ENCODE data around the gene ARAP1. TPM values are rescaled to one million over a fixed set of nuclear protein-coding genes. Genes with fewer than 3 reads are reported as not detected.

The ARAP1 gene
- total RNA-seq, 4 donors from 2014 or later, result 18.3 to 52.0 (median 26.0) TPM

GRCh38 chr11:72707032-72707431, 45.2 kb downstream of the ARAP1 start:
- TF ChIP-seq CTCF (IDR thresholded peaks at IDR 0.05 in 4 of 5, conservative IDR thresholded peaks at IDR 0.05 in 1 of 5) (no peak), POLR2A (IDR thresholded peaks at IDR 0.05) (no peak)
- Histone ChIP-seq H3K4me1 (peaks cover 0 to 5% of the 10 kb centered on the region in 2 donors), H3K4me3 (no peak overlapping the region), H3K36me3 (peaks cover 0 to 63% of the 10 kb centered on the region in 2 donors), H3K9me3 (no peaks in the 10 kb centered on the region), H3K27me3 (no peaks in the 10 kb centered on the region), H3K27ac (no peak overlapping the region)
- ATAC-seq, result no peak
- in situ Hi-C loops (cut with MboI; ENCODE audit: low sequenced_read_pairs in 4 of 4), result loop anchor here in 1 of 4 donors (25.0 kb wide), 1 partner anchor 480 kb away; no protein-coding TSS in a partner anchor
- intact Hi-C loops (cut with DNase I; ENCODE audit: low total_unique reads), result no loop called here
- DNase-seq, result no peak

- peaks cover 0 to 5% of the 10 kb centered on the region in 2 donors for H3K4me1 ChIP-seq
- ATAC-seq, result no peak
- TF ChIP-seq POLR2A (IDR thresholded peaks at IDR 0.05) (no peak), CTCF (IDR thresholded peaks at IDR 0.05 in 4 of 5, conservative IDR thresholded peaks at IDR 0.05 in 1 of 5) (no peak)
- in situ Hi-C loops (cut with MboI; ENCODE audit: low sequenced_read_pairs in 4 of 4) (loop anchor here in 1 of 4 donors (25.0 kb wide), 1 partner anchor 481 kb away; no protein-coding TSS in a partner anchor), intact Hi-C loops (cut with DNase I; ENCODE audit: low total_unique reads) (no loop called here)
- peaks cover 0 to 63% of the 10 kb centered on the region in 2 donors for H3K36me3 ChIP-seq
- no peaks in the 10 kb centered on the region for H3K9me3 ChIP-seq
- H3K27ac ChIP-seq, result no peak overlapping the region
- no peak overlapping the region for H3K4me3 ChIP-seq
- H3K27me3 ChIP-seq, result no peaks in the 10 kb centered on the region
- DNase-seq, result no peak
Measured at GRCh38 chr11:72706579-72706978, 45.6 kb downstream of the ARAP1 start.

GRCh38 chr11:72705442-72706365, 46.5 kb downstream of the ARAP1 start:
- no peaks in the 10 kb centered on the region for H3K9me3 ChIP-seq
- no peak for ATAC-seq
- intact Hi-C loops (cut with DNase I; ENCODE audit: low total_unique reads) (no loop called here), in situ Hi-C loops (cut with MboI; ENCODE audit: low sequenced_read_pairs in 4 of 4) (loop anchor here in 1 of 4 donors (25.0 kb wide), 1 partner anchor 482 kb away; no protein-coding TSS in a partner anchor)
- no peaks in the 10 kb centered on the region for H3K27me3 ChIP-seq
- no peak overlapping the region for H3K4me3 ChIP-seq
- H3K36me3 ChIP-seq, result peaks cover 0 to 65% of the 10 kb centered on the region in 2 donors
- H3K27ac ChIP-seq, result no peak overlapping the region
- no peak for DNase-seq
- no peak for TF ChIP-seq POLR2A (IDR thresholded peaks at IDR 0.05)
- no peak for TF ChIP-seq CTCF (IDR thresholded peaks at IDR 0.05 in 4 of 5, conservative IDR thresholded peaks at IDR 0.05 in 1 of 5)
- peaks cover 0 to 5% of the 10 kb centered on the region in 2 donors for H3K4me1 ChIP-seq

- Histone ChIP-seq H3K27me3 (no peaks in the 10 kb centered on the region), H3K36me3 (peaks cover 0 to 64% of the 10 kb centered on the region in 2 donors), H3K4me3 (no peak overlapping the region), H3K27ac (no peak overlapping the region), H3K9me3 (no peaks in the 10 kb centered on the region), H3K4me1 (peaks cover 0 to 5% of the 10 kb centered on the region in 2 donors)
- DNase-seq (no peak), ATAC-seq (no peak)
- intact Hi-C loops (cut with DNase I; ENCODE audit: low total_unique reads), result no loop called here
- no peak for TF ChIP-seq CTCF (IDR thresholded peaks at IDR 0.05 in 4 of 5, conservative IDR thresholded peaks at IDR 0.05 in 1 of 5)
- no peak for TF ChIP-seq POLR2A (IDR thresholded peaks at IDR 0.05)
- in situ Hi-C loops (cut with MboI; ENCODE audit: low sequenced_read_pairs in 4 of 4), result loop anchor here in 1 of 4 donors (25.0 kb wide), 1 partner anchor 482 kb away; no protein-coding TSS in a partner anchor
Measured at GRCh38 chr11:72704783-72705265, 47.4 kb downstream of the ARAP1 start.

Measured in gastrocnemius medialis (tissue), 4 donors.